NB4 (cell line): ENCODE data around the gene CACNG5.
A peak's percentile ranks its signal among the peaks of the same experiment; 100 is the strongest.

ENCODE experiments used
- DNase-seq: peaks from one replicate; pipeline ENCODE4 v3.0.0; 2010; ENCODE audit warnings: low read depth
- H3K4me3 ChIP-seq: one replicate; pipeline ENCODE4 v1.5.1; 2011; ENCODE audit warnings: mild to moderate bottlenecking, low read depth, low read length, moderate library complexity
- CTCF ChIP-seq: IDR thresholded peaks from one replicate; pipeline ENCODE4 v1.5.1; 2012; ENCODE audit warnings: low read depth, low read length
- MYC ChIP-seq: IDR thresholded peaks from 2 replicates; pipeline ENCODE4 v1.6.1; 2011; ENCODE audit warnings: low read depth, low read length
- POLR2A ChIP-seq: IDR thresholded peaks from 2 replicates; pipeline ENCODE4 v1.6.1; 2011; ENCODE audit warnings: mild to moderate bottlenecking; ENCODE audit not compliant: insufficient read length; ENCODE audit errors: extremely low read depth
- TF ChIP-seq, protein P1 (sequence below): IDR thresholded peaks from 2 replicates; pipeline ENCODE4 v1.6.1; 2011; ENCODE audit warnings: low read depth, low read length

CACNG5 gene

DNA sequence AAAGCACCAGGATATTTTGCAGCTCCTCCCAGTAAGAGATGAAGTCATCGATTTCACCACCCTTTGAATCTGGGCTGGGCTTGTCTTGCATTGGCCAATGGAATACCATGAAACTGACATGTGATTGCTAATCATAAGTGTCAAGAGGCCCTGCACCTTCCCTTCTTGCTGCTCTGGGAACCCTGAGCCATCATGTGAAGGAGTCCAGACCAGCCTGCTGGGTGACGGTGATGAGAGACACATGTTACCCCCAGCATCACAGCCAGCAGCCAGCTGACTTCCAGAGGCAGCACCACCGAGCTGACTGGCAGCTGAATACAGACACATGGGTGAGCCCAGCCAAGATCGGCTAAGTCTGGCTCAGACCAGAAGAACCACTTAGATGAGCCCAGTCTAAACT lies 86.0 kb downstream of the CACNG5 start:
- H3K4me3 ChIP-seq: no peak overlapping the region
- DNase-seq: peak; percentile 17
- no peak for TF ChIP-seq POLR2A
- TF ChIP-seq CTCF: no peak
- TF ChIP-seq, protein P1, sequence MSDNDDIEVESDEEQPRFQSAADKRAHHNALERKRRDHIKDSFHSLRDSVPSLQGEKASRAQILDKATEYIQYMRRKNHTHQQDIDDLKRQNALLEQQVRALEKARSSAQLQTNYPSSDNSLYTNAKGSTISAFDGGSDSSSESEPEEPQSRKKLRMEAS: no peak
- TF ChIP-seq MYC: no peak

DNA sequence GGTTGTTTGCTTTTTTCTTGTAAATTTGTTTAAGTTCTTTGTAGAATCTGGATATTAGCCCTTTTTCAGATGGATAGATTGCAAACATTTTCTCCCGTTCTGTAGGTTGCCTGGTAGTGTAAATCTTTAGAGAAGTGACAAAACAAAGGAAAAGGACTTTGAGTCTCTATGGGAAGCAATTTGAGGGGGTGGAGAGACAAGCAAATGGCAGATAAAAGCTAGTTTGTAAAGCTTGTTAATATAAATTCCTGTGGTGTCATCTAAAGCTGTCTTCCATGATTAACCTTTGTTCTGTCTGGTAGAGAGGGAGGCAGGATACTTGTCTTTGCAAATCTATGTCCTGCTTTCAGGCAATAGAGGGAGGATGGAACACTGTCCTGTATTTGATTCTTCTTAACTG lies 89.0 kb downstream of the CACNG5 start:
- H3K4me3 ChIP-seq: no peak overlapping the region
- DNase-seq: no peak
- TF ChIP-seq POLR2A: no peak
- TF ChIP-seq, protein P1: no peak
- no peak for TF ChIP-seq CTCF
- TF ChIP-seq MYC: no peak

DNA sequence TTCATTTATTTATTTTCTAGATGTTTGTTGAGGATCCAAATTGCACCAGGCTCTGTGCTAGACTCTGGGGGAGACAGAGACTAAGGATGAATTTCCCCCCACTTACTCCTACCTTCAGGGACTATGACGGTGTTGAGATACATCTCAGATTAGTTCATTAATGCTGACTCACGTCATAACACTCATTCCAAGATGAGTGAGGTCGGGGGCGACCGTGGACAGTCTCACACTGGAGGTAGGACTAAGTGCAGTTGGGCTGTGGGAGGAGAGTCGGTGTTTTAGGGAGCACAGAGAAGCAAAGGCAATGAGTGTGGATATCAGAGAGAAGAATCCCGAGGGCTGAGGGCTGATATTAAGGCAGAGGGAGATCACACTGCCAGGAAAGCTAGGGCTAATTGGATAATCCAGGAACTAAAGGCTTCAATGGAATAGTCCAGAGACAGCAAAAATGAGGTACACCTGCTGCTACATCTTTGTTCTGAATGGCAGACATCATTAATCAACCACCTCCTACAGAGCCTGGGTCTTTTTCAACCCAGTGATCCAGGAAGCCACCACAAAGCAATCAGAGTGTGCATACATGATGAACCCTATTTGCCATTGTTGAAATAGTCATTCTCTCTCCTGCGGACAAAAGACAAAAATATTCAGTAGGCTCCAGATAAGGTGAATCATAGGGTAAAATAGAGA lies 91.0 kb downstream of the CACNG5 start:
- no peak for DNase-seq
- H3K4me3 ChIP-seq: no peak overlapping the region

DNA sequence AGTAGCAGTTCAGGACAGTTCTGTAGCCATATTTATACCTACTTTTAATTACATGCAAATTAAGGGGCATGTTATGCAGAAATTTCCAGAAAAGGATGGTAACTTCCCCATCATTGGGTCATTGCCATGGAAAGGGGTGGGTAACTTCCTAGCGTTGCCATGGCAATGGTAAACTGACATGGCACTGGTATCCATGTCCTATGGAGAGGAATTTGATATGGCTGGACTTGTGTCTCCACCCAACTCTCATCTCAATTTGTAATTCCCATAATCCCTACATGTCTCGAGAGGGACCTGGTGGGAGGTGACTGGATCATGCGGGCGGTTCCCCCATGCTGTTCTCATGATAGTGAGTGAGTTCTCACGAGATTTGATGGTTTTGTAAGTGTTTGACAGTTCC lies 94.0 kb downstream of the CACNG5 start:
- no peak for TF ChIP-seq MYC
- no peak for TF ChIP-seq CTCF
- TF ChIP-seq, protein P1: no peak
- no peak for TF ChIP-seq POLR2A
- no peak overlapping the region for H3K4me3 ChIP-seq
- DNase-seq: no peak

More for the DNA sequence above, 91.0 kb downstream of the CACNG5 start:
- no peak for TF ChIP-seq CTCF

GRCh38 chr17:66929591-66929990 lies 94.7 kb downstream of the CACNG5 start:
- H3K4me3 ChIP-seq: no peak overlapping the region
- no peak for TF ChIP-seq MYC
- TF ChIP-seq, protein P1: no peak
- no peak for TF ChIP-seq POLR2A
- TF ChIP-seq CTCF: no peak
- DNase-seq: no peak

GRCh38 chr17:66930933-66931332 lies 96.0 kb downstream of the CACNG5 start:
- peak; percentile 34 for DNase-seq
- TF ChIP-seq CTCF (no peak), MYC (no peak), POLR2A (no peak)
- TF ChIP-seq, protein P1: no peak
- H3K4me3 ChIP-seq: no peak overlapping the region
